Activated CD4-positive, alpha-beta T cell treated with anti-CD3 and anti-CD28 coated beads for 48 hours (primary cell): ENCODE data around the gene STC2.
"Not testable (repeated sequence)": the region's sequence is repeated elsewhere in the genome, so short reads cannot be mapped to it uniquely, and the experiment has no call there.

Source experiments
- DNase-seq: peaks from one replicate; pipeline ENCODE4 v3.0.0-alpha.2; 2020

The STC2 gene, protein sequence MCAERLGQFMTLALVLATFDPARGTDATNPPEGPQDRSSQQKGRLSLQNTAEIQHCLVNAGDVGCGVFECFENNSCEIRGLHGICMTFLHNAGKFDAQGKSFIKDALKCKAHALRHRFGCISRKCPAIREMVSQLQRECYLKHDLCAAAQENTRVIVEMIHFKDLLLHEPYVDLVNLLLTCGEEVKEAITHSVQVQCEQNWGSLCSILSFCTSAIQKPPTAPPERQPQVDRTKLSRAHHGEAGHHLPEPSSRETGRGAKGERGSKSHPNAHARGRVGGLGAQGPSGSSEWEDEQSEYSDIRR

DNA sequence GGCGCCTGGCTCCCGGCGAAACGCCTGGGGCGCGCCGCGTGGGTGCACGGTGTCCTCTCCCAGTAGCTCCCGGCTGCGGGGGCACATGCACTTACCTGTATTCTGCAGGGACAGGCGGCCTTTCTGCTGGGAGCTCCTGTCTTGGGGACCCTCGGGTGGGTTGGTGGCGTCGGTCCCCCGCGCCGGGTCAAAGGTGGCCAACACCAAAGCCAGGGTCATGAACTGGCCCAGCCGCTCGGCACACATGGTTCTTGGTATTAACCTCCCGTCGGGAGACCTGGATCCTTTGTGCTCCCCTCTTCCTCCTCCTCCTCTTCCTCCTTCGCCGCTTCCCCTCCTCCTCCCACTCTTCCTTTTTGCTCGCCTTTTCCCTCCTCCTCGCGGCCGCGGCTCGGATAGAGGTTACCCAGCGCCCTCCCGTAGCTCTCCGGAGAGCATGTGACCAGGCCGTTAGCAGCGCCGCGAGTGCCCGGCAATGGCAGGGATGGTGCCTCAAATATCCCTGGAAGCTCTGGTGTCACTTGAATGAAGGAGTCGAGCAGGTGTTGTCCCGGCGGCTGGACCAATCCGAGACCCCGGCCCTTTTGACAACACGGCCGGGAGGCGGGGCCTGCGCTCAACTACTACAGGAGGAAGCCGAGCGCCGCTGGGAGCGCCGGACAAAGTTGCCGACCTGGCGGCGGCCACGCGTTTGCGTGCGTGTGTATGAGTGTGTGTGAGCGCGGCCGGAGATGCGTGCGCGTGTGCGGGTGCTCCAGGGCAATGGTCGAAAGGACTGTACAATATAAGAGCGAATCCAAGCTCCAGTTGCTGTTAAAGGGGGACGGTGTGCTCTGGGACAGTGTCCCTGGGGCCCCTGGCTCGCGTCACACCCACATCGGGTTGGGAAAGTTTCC is at the start of gene STC2:
Gene STC2, minus strand, starts transcription at position 467 of the 896 bp plus-strand sequence. Its CDS starts 221 bp downstream, at position 246.
- DNase-seq: peak; percentile 88

DNA sequence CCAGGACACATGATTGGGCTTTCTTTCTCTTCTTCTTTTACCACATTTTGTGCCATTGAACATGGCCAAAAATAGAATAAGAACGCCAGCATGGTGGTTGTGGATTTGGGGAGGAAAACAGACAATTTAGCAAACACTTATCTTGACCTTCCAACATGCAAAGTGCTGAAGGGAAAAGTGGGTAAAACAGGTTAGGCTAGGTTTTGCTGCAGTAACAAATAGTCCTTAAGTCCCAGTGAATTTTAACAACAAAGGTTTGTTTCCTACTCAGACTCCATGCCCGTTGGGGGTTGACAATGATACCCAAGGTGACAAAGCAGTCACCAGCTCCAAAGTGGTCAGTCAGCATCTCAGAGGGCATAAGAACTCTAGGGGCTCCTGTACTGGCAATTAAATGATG is 43.2 kb upstream of the STC2 start:
- no peak for DNase-seq

DNA sequence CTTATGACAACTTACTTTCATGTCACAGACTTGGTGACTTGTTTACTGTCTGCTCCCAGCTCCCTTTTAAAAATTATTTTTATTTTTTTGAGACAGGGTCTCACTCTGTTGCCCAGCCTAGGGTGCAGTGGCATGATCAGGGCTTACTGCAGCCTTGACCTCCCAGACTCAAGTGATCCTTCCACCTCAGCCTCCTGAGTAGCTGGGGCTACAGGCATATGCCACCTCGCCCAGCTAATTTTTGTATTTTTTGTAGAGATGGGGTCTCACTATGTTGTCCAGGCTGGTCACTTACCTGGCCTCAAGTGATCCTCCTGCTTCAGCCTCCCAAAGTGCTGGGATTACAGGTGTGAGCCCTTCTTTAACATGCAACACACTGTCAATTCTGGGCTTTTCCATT is 35.2 kb upstream of the STC2 start:
- not testable (repeated sequence) for DNase-seq

DNA sequence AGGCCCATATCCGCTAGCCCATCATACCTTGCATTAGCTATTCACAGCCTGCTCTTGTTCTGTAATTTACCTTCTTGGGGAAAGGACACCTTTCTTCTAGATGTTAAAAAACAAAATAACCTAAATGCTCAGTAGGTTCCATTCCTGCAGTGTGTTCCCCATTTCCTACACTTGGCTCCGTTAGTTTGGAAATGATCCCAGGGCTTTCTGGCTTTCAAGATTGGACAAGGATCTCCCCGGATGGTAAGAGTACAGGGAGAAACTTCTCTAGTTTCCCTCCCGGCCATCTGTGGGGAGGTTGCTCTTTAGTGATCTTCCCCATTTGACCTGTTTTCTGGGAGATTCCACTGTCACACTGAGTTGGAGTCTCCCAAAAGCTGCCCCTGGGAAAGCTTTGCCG is 27.3 kb upstream of the STC2 start:
- DNase-seq: no peak

DNA sequence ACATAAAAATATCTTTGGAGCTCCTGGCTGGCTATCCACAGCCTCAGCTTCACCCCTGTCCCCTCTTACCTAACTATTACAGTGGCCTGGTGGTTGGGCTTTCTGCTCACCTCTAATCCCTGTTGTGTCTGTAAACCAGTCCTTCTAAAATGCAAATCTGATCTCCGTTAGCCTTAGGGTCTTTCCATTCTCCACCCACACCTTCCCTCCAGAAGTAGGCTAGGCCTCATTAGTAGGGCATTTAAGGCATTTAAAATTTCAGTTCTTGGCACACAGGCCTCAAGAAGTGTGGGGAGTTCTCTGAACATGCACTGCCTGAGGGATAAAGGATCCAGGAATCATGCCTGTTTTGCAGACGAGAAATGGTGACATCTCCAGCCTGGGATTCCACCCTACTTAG is 26.4 kb upstream of the STC2 start:
- DNase-seq: no peak

DNA sequence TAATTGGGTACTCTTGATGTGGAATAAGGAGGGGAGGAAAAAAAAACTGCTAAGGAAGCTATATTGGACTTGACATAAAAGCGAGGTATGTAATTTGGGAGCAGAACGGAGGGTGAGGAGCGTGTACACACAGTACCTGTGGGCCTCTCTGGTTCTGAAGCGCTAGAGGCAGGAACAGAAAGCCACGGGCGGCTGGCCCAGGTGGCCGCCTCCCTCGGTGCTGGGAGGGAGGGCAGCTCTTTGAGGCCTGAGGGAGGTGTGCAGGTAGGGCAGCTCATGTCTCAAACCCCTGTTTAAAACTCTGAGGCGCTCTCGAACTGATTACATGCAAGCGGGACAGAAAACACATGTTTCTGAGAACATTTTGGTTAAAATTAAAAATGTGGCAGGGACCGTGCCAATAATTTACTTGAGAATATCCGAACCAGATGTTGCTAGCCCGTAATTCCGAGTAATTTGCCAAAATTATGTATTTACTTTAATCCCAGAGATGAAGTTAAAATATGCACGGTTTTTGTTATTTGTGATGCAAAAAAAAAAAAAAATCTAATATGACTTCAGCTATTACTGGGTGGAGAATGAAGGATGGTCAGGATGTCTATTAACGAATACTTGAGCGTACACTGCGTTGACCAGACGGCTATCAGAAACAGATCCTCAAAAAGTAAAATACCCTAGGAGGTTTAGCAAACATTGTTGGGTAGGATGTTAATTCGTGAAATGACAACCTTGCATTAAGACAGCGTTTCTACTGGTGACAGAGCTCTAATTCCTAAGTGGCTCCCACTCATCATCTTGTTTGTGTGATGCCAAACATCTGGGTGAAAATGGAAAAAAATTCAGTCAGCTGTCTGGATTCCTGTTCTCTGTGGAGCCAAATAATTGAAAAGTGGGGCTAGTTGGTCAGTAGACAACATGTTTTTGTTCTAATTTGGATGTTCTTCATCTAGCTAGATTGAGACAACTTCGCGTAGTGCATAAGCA is 24.4 kb upstream of the STC2 start:
- DNase-seq: no peak

DNA sequence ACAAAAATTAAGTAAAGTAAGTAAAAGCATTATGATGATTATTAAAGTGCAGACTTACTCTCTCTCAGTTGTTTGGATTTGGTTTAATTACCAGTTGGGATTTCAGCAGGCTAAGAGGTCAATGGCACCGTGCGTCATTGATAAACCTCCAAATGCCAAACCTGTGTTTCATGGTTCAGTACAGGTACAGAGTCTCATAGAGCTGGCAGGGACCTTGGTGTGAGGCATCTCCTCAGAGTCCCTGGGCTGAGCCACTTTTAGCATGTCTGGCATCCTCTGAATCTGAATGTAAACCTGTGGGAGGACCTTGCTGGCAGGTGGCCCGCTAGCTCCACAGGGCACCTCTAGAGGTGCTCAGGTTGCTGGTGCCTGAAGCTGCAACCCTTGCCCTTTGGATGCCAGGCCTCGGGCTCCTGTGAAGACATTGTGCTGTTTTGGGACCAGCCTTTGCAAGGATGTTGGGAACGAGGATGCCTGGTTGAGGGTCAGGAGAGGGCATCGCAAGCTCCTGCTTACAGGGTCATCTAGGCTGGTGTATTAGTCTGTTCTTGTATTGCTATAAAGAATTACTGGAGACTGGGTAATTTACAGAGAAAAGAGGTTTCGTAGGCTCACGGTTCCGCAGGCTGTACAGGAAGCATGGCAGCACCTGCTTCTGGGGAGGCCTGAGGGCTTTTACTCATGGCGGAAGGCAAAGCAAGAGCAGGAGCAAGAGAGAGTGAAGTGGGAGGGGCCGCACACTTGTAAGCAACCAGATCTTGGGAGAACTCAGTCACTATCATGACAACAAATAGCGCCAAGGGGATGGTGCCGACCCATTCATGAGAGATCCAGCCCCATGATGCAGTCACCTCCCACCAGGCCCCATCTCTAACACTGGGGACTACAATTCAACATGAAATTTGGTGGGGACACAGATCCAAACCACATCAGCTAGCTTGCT is 14.9 kb upstream of the STC2 start:
- DNase-seq: no peak

DNA sequence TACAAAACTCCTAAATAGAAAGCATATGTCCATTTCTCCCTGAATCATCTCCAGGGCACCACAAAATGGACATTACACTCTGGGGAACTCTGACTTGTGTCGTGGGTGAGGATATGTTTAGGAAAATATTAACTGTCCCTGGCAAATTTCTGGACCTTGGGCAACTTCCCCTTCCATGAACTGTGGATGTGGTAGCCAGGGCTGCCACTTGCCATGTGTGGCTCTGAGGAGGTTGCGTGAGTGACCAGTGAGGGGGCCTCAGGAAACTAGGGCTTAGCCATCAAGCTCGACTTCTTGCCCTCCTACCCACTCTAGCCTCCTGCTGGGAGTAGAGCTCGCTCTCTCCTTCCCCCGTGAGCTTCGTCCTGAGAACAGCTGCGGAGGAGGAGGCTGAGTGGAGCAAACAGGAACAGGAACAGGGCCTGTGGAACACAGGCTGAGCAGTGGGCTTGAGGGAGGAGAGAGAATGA is 13.8 kb upstream of the STC2 start:
- no peak for DNase-seq

DNA sequence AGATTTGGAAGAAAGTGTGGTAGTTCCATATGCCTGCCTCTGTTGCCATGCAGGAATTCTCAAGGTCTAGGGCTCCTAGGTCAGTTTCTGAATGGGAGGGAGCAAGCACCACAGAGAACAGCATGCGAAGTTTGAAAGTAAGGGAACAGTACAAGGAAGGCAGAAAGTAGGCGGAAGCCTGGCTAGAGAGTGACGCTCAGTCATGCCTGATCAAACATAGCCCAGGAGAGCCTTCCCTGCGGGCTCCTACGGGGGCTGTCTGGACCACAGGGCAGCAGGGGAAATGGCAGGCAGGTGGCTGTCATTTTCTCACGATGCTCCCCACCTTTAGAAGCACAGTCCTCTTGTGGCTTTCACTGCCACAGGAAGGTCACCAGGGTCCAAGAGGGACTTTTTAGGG is 12.8 kb upstream of the STC2 start:
- DNase-seq: no peak

DNA sequence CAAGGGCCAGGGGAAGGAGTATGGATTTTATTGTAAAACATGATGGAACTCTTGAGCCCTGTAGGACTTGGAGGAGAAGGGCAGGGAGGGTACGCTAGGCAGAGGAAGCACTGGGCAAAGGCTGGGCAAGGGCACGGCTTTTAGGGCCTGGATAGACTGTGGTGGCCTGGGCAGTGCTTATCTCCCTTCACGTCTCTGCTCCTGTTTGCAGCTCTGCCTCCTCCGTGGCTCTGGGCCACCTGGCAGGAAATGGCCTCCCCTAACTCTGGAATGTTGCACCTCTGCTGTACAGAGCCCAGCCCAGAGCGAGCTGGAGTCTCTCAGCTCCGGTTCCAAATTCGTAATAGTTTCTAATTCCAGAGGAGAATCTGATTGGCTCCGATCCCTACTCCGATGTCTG is 12.2 kb upstream of the STC2 start:
- no peak for DNase-seq

DNA sequence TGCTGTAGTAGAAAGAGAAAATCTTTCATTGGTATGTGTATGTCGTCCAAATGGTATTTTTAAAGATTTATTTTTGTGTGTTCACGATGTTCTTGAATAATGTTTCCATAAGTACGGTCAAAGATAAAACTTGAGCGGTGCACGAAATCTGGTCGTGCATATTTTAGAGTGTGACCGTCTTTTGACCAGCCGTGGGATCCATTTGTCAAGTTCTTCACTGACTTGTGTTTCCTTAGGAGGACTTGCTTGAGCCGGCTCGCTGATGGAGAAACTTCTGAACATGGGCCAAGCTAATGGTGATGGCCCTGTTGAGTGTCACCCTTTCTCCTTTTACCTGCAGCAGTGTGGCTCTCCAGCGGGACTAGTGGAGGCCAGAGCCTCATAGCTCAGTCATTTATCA is 11.1 kb upstream of the STC2 start:
- DNase-seq: no peak

DNA sequence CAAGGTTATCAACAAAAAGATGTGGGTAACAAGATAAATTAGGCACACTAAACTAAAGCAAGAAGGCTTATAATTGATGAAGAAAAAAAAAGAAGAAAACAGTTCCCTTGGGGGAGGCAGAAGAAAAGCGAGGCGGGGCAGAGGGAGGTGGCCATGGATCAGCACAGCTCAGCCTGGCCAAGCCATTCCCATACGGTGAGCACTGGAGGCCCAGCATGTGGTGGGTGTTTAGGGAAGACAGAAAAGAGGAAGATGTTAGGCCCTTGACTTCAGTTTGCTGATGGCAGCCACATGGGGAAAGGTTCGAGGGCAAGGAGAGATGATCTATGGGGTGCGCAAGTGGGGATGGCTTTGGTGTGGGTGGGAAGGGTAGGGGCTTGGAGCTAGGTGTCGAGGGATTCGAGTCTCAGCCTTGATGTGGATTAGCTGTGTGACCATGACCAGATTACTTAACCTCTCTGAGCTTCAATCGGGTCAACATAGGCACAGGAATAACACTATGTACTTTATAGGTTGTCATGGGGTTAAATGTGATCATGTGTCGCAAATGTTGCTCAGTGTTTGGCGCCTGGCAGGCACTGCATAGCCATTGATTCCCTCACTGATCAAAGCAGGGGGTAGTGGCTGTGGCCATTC is 10.3 kb upstream of the STC2 start:
- DNase-seq: no peak

DNA sequence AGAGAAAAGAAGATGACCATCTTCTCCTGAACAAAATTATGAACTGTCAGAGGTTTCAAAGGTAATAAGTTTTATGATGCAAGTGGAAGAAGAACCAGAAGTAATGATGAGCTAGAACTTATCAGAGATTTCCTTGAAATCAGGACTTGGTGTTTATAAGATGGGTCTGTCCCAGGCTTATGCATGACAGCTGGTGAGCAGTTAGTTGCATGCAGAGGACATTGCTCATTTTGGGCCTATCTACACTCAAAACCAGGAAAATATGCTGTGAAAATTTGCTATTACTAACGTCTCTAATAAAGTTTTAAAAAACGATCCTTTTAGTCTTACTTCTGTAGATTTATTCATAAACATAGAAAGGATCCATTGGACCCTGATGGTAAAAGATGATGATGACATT is 6.6 kb upstream of the STC2 start:
- no peak for DNase-seq

DNA sequence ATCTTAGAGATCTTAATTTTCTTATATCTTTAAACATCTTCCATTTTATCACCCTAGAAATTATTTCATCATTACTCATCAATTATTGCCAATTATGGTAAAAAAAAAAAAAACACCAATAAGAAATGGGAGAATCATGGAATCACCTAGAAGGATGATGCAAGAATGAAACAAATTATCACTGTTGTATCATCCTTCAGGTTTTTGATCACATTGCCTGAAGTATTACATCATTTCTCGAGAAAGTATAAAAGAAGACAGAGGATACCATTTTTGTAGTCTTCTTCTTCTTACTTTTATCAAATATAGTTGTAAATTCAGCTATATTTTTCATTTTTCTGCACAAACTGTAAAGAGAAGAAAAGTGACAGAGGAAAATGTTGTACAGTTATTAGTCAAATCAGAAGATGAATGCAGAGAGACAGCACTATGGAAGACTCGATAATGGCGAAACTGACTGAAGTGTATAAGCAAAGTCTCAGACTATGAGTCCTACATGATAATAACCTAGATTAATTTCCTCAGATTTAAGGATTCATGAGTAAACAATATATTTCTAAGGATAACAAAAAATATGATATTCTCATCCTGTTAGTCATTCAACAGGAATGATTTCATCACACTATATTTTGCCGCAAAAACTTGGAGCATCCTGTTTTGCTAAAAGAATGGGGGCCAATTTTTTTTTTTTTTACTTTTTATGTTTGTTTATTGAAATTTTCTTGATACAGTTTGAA is 5.9 kb upstream of the STC2 start:
- DNase-seq: no peak

DNA sequence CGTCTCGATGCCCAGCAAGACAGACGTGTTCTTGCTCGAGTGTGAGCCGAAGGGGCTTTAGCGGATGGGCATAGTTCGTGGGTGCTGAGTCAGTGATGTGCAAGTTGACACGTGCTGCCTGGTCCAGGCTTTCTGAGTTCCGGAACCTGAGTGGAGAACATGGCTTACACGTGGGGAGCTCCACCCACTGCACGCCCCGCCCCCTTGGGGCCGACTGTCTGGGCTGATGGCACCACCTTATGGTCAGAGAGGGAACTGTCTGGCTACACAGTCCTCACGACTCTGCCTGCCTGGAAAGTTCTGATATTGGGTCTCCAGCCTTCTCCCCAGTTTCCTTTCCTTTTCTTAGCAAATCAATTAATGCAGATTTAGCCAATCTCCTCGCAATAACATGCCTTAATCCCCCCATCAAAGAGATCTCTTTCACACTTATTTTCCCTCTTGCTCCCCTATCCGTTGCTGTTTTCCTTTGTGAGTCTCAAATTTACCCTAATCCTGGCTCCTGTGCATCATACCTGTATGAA is 3.8 kb upstream of the STC2 start:
- DNase-seq: peak; percentile 96

DNA sequence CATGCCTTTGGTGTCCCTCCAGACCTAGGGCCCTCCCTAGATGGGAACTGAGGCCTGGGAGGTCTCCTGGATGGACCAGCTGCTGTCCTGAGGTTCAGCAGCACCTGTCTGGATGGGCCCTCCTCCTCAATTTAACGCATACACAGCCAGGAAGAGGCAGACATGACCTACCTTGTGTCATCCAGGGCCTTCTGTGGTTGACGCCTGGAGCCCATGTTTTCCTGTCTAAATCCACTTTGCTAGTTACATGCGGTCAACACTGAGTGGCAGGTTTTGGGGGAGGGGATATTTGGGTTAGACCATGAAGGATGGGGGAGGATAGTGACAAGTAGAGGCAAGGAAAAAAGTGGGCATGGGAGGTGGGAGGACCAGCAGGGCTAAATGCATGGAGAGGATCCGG is 3.1 kb upstream of the STC2 start:
- no peak for DNase-seq

DNA sequence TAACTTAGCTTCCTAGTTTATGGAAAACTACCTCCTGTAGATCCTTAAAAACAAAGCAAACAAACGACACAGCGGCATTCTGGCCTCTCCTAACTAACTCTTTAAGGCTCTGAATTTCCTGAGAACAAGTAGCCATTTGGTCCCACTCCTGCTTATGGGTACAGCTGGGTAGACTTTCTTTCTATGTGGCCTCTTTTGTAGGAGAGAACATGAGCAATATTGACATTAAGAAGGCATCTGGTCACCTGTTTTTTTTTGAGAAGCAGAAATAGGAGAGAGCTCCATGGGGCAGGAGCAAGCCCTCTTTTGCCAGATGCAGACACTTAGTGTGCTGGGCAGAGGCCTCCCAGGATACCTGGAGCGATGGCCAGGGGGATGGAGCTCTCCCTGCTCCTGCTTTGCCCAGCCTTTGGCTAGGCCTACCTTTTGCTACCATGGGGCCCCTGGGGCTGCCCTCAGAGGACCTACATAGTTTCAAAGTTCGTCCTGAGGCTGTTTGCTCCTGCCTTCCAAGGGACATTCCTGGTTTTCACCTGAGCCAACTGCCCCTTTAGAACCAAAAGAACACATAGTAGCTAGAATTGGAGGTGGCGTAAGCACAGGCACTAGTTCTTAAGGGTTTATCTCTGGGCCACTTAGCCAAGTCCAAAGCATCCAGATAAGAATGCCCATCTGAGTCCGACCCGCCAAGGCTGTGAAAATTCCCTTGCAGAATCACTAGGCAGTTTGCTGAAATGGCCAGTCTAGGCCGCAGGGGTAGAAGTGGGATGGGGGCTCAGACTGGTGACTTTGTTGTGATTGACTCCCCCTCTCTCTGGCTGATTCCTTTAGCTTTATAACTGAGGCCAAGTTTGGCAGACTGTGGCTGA is 2.4 kb upstream of the STC2 start:
- DNase-seq: no peak

DNA sequence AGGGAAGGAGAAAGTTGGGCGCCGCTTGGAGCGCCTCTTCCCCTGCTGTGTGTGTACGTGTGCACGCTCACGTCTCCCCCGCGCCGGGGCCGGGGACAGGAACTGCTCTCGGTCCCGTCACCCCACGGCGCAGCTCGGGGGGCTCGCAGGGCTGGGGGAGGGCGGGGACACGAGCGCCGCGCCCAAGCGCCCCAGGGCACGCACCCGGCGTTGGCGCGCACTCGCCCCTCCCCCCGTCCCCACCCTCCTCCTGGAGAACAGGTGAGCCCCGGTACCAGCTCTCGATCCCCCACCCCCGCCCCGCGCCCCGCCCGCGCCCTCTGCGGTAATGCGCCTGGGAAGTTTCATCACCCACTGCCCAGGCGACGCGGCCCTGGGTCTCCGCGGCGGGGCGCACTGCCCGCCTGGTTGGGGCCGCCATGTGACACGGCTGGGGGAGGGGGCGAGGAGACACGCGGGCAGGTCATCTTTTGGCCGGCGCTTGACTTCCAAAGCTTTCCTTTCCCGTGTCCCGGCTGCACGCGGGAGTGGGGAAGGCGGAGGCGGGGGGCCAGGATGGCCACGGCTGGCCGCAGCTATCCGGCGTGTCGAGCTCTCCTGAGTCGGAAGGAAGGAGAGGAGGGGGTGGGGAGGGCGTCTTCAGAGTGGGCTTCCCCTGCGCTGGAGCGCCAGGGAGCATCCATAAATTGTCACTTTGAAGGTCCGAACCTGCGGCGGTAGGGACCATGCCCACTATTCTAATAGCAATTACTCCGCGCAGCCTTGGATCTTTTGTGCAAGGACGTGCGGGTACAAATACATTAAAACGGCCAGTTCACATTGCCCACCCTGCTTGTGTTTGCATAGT is 1.5 kb upstream of the STC2 start:
- DNase-seq: peak; percentile 80
